T-cell (primary cell): ENCODE measurements around the gene DSCAM. TPM values are rescaled to one million over a fixed set of nuclear protein-coding genes. Genes with fewer than 3 reads are reported as not detected.

ENCODE experiments used
- ATAC-seq, 4 experiments: fragments of 200-7000 bp in 3 of 4; fragments of 150-1000 bp in 1 of 4; cut with Tn5 transposase; replicated peaks in 1 of 4; 1 replicate in 3 of 4; 2 replicates in 1 of 4; pipeline ENCODE4 v1.10.0; 2021; ENCODE audit warnings: moderate library complexity in 3 of 4, mild to moderate bottlenecking in 2 of 4, moderate number of reproducible peaks in 1 of 4
- CTCF ChIA-PET, 2 donors: fragments of 300-600 bp; sonication (Branson Sonifier 250); formaldehyde crosslinking; loops; one replicate each; lab custom pipeline; 2022; ENCODE audit warnings: antibody characterized with exemption in 2 of 2; lab: Charles Lee
- POLR2A ChIA-PET, 2 donors: fragments of 300-600 bp; sonication (Branson Sonifier 250); formaldehyde crosslinking; loops; one replicate each; lab custom pipeline; 2022; ENCODE audit warnings: antibody characterized with exemption in 2 of 2; lab: Charles Lee
- DNase-seq, 35 experiments: peaks; one replicate each; pipeline versions ENCODE4 v3.0.0 to v3.0.0-alpha.2; 2013 to 2023
- H3K27ac ChIP-seq: one replicate; pipeline ENCODE4 v1.5.1; 2013; ENCODE audit warnings: low read length
- H3K27me3 ChIP-seq, 2 experiments: replicated peaks in 1 of 2; 1 replicate in 1 of 2; 2 replicates in 1 of 2; pipeline versions ENCODE4 v1.6.1 to v1.7.0; 2013; ENCODE audit warnings: low read length in 1 of 2, mixed read lengths in 1 of 2; ENCODE audit not compliant: control insufficient read depth in 2 of 2, insufficient read depth in 2 of 2; ENCODE audit errors: extremely low read depth in 1 of 2
- H3K36me3 ChIP-seq, 2 donors: 1 replicate in 1 of 2; 2 replicates in 1 of 2; pipeline versions ENCODE4 v1.6.1 to v1.7.0; 2013; ENCODE audit warnings: low read length in 1 of 2; ENCODE audit not compliant: control insufficient read depth in 2 of 2, insufficient read depth in 1 of 2; ENCODE audit errors: extremely low read depth in 1 of 2
- H3K4me1 ChIP-seq, 2 experiments: 1 replicate in 1 of 2; 2 replicates in 1 of 2; pipeline versions ENCODE4 v1.6.1 to v1.7.0; 2013; ENCODE audit warnings: low read length in 2 of 2, mixed read lengths in 1 of 2; ENCODE audit not compliant: insufficient read depth in 2 of 2, control insufficient read depth in 1 of 2; ENCODE audit errors: extremely low read depth in 1 of 2
- H3K4me3 ChIP-seq, 2 donors: 1 replicate in 1 of 2; 2 replicates in 1 of 2; pipeline versions ENCODE4 v1.5.1 to v1.7.0; 2013; ENCODE audit warnings: mild to moderate bottlenecking in 2 of 2, low read length in 1 of 2, moderate library complexity in 1 of 2; ENCODE audit not compliant: control insufficient read depth in 1 of 2; ENCODE audit errors: extremely low read depth in 1 of 2
- H3K9me3 ChIP-seq: 2 replicates; pipeline ENCODE4 v1.7.0; 2013
- H3K27ac Mint-ChIP-seq, 2 donors: one replicate each; pipeline ENCODE4 v1.8.0; 2020 to 2021; ENCODE audit warnings: mild to moderate bottlenecking in 2 of 2, mixed read lengths in 2 of 2
- H3K27me3 Mint-ChIP-seq, 2 donors: one replicate each; pipeline ENCODE4 v1.8.0; 2021 to 2022; ENCODE audit warnings: mixed read lengths in 2 of 2
- H3K36me3 Mint-ChIP-seq: one replicate; pipeline ENCODE4 v1.8.0; 2021; ENCODE audit warnings: mixed read lengths
- H3K4me1 Mint-ChIP-seq, 3 donors: one replicate each; pipeline ENCODE4 v1.8.0; 2020 to 2022; ENCODE audit warnings: mixed read lengths in 3 of 3, mild to moderate bottlenecking in 1 of 3
- H3K4me3 Mint-ChIP-seq, 3 donors: one replicate each; pipeline ENCODE4 v1.8.0; 2020 to 2022; ENCODE audit warnings: mild to moderate bottlenecking in 3 of 3, mixed read lengths in 3 of 3, moderate library complexity in 3 of 3
- H3K9me3 Mint-ChIP-seq, 3 donors: one replicate each; pipeline ENCODE4 v1.8.0; 2020 to 2022; ENCODE audit warnings: mixed read lengths in 3 of 3
- WGBS: methylation state at CpG from one replicate; pipeline ENCODE4 v1.1.5; 2013; ENCODE audit warnings: missing lambda C conversion rate; ENCODE audit not compliant: insufficient coverage; 5-methylcytosine and 5-hydroxymethylcytosine counted together
- total RNA-seq, 35 experiments: library from RNA in 6 of 35; stranded (reverse) in 6 of 35; fragments of 120-200 nt in 1 of 35; gene quantifications; one replicate each; pipeline versions ENCODE4 v1.2.1 to v1.2.4 and lab custom pipeline; 2013 to 2026

Gene DSCAM
- total RNA-seq, 5 donors from 2014 or later (not counting 1 experiment from before 2014, with no cell fraction given), result not detected

DNA sequence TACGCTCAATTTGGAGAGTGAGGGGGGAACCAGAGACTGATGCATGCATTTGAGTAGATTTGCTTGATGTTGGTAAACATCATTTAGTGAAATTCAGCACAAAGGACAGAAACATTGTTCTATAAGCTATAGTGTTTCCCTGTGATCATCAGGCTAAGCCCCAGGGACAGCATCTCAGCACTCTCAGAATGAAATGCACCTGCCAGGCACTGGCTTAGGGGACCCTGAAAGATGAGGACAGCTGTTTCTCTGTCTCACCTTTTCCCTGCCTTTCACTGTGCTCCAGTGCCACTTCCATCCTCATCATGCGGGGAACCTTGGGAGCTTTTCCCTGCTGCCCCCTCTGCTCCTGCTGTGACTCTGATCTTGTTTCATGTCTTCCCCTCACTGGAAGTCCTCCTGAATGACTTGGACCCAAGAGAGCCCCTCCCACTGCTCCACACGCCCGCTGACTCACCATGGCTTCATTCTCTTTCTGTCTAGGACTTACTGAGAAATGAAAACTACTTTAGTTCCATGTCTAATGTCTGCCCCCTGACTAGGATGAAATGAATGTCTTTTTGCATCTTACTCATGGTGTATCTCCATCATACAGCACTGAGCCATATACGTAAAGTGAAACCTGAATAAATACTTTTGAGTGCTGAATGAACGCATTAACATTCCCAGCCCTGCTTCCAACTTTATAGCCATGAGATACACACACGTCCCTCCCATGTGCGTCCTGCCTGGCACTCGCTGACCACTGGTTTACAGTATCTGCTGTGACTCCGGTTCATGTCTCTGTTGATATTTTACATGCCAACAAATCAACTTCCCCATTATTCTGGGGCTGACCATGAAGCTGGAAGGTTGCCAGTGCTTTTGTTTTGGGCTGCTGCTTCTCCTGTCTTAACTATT, 797.7 kb downstream of the DSCAM start:
- Histone ChIP-seq H3K27ac (no peak overlapping the region), H3K27me3 (no peaks in the 10 kb centered on the region), H3K4me3 (no peak overlapping the region), H3K36me3 (no peaks in the 10 kb centered on the region), H3K4me1 (no peaks in the 10 kb centered on the region), H3K9me3 (no peaks in the 10 kb centered on the region)
- WGBS, result 51% methylated on average over 7 of the region's 10 CpGs
- Mint-ChIP-seq H3K27ac (no peak overlapping the region), H3K4me3 (no peak overlapping the region), H3K27me3 (no peaks in the 10 kb centered on the region), H3K4me1 (no peaks in the 10 kb centered on the region), H3K9me3 (peaks cover 0 to 2% (median 0%) of the 10 kb centered on the region in 3 donors), H3K36me3 (no peaks in the 10 kb centered on the region)
- DNase-seq, result no peak
- ChIA-PET CTCF (no interaction called here), POLR2A (no interaction called here)
- ATAC-seq, result no peak

DNA sequence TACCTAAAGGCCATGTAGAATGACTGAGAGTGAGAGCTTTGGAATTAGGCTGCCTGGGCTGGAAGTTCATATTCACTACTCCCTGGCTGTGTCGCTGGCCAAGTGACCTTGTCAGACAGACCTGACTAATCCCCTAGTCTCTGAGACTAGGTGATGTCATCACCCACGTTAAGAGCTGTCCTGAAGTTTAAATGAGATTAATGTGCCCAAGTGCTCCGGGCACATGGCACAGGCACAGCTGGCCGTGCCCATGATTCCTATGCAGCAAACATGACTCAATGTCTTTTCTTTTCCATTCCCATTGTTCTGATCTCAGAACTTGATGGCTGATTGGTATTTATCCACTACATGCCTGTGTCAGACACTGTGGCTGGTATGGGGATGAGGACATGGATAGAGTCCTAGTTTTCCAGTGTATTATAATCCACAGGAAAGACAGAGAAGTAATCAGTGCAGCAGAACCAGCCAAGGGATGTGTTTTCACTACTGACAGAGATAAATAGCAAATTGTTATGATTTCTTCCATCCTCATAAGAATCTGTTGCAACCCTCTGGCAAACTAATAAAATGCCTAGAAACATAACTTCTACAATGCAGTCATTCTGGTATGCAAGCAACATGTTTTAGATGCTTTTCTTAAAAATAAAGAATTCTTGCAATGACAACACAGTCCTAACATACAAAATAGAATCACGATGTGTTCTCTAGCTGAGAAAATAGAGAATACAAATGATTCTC, 798.8 kb downstream of the DSCAM start:
- Histone ChIP-seq H3K36me3 (no peaks in the 10 kb centered on the region), H3K27ac (no peak overlapping the region), H3K27me3 (no peaks in the 10 kb centered on the region), H3K9me3 (no peaks in the 10 kb centered on the region), H3K4me3 (no peak overlapping the region), H3K4me1 (no peaks in the 10 kb centered on the region)
- Mint-ChIP-seq H3K9me3 (peaks cover 0 to 7% (median 2%) of the 10 kb centered on the region in 3 donors), H3K36me3 (no peaks in the 10 kb centered on the region), H3K4me3 (no peak overlapping the region), H3K27me3 (no peaks in the 10 kb centered on the region), H3K4me1 (no peaks in the 10 kb centered on the region), H3K27ac (no peak overlapping the region)
- WGBS, result 57% methylated on average over 1 of the region's 5 CpGs
- DNase-seq (no peak), ATAC-seq (no peak)
- ChIA-PET CTCF (no interaction called here), POLR2A (no interaction called here)

DNA sequence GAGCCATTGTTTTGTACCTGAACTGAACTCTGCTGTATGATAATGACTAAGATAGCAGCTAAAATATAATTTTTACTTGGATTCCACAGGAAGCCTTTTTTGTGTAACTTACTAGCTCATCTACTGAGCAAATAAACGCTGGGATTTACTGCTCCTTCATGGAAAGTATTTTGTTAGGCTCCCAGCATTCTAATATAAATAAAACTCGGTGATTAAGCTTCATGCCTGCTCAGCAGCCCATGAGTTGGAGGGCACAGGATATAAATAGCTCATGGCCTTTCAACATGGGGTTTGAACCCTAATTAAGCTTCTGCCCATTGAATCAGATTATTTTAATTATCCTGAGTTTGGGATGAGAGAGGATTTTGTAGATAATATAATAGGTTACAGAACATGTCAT, 799.7 kb downstream of the DSCAM start:
- POLR2A ChIA-PET, result no interaction called here

DNA sequence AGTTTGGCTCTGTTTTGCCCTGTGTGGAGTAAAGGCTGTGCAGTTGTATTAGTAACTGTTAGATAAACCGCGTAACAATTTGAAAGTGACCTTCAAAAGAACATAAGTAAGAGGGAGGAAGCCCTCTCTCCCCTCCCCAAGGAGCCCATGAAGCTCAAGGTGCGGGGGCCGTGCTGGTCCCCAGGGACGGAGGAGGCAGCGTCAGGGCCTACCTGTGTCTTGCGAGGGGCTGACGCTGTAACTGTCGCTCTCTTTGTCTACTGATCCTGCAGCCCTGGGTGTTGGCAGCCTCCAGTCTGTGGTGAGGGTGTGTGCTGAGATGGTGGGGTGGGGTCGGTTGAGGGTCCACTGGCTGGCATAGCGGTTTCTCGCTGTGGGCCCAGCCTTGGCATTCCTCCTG, 803.1 kb downstream of the DSCAM start:
- Mint-ChIP-seq H3K36me3 (no peaks in the 10 kb centered on the region), H3K4me3 (no peak overlapping the region), H3K9me3 (peaks cover 0 to 7% (median 0%) of the 10 kb centered on the region in 3 donors), H3K27me3 (no peaks in the 10 kb centered on the region), H3K27ac (no peak overlapping the region), H3K4me1 (no peaks in the 10 kb centered on the region)
- CTCF ChIA-PET, result no interaction called here
- Histone ChIP-seq H3K27me3 (no peaks in the 10 kb centered on the region), H3K27ac (no peak overlapping the region), H3K4me1 (no peaks in the 10 kb centered on the region), H3K9me3 (no peaks in the 10 kb centered on the region), H3K36me3 (no peaks in the 10 kb centered on the region), H3K4me3 (no peak overlapping the region)
- POLR2A ChIA-PET, result no interaction called here
- 89% methylated on average over 3 of the region's 12 CpGs for WGBS
- ATAC-seq (no peak), DNase-seq (no peak)

More for the DNA sequence above, 799.7 kb downstream of the DSCAM start:
- ATAC-seq (no peak), DNase-seq (no peak)
- Histone ChIP-seq H3K27ac (no peak overlapping the region), H3K4me1 (no peaks in the 10 kb centered on the region), H3K27me3 (no peaks in the 10 kb centered on the region), H3K9me3 (no peaks in the 10 kb centered on the region), H3K36me3 (no peaks in the 10 kb centered on the region), H3K4me3 (no peak overlapping the region)
- no peaks in the 10 kb centered on the region for H3K36me3 Mint-ChIP-seq
- H3K4me1 Mint-ChIP-seq, result no peaks in the 10 kb centered on the region
- no peak overlapping the region for H3K4me3 Mint-ChIP-seq
- no peak overlapping the region for H3K27ac Mint-ChIP-seq
- peaks cover 0 to 7% (median 0%) of the 10 kb centered on the region in 3 donors for H3K9me3 Mint-ChIP-seq
- 33% methylated on average over 1 of the region's 2 CpGs for WGBS
- CTCF ChIA-PET, result no interaction called here
- H3K27me3 Mint-ChIP-seq, result no peaks in the 10 kb centered on the region

DNA sequence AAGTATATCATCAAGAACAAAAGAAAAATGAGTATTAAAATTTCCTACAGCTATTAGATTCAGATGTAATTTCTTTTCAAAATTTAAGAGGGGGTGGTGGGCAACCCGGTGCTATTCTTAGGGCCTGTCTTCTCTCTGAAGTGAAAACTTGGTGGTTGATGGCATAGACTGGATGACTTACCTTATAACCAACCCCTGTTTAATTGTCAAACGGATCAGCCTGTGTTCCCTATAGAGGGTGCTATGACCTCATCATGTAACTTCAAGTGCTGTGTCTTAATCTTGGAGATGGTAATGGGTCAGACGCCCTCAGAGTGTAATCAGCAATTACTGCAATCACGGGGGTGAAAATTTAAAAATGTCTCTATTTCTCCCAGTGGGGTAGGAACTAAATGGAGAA, 803.5 kb downstream of the DSCAM start:
- H3K27ac Mint-ChIP-seq, result no peak overlapping the region
- WGBS, result no CpG with 5 or more reads among the region's 4 CpGs
- H3K9me3 Mint-ChIP-seq, result peaks cover 0 to 7% (median 0%) of the 10 kb centered on the region in 3 donors
- Histone ChIP-seq H3K27me3 (no peaks in the 10 kb centered on the region), H3K4me1 (no peaks in the 10 kb centered on the region), H3K27ac (no peak overlapping the region), H3K36me3 (no peaks in the 10 kb centered on the region), H3K4me3 (no peak overlapping the region), H3K9me3 (no peaks in the 10 kb centered on the region)
- DNase-seq (no peak), ATAC-seq (no peak)
- H3K4me3 Mint-ChIP-seq, result no peak overlapping the region
- CTCF ChIA-PET, result no interaction called here
- no peaks in the 10 kb centered on the region for H3K36me3 Mint-ChIP-seq
- H3K27me3 Mint-ChIP-seq, result no peaks in the 10 kb centered on the region
- H3K4me1 Mint-ChIP-seq, result no peaks in the 10 kb centered on the region
- POLR2A ChIA-PET, result no interaction called here

DNA sequence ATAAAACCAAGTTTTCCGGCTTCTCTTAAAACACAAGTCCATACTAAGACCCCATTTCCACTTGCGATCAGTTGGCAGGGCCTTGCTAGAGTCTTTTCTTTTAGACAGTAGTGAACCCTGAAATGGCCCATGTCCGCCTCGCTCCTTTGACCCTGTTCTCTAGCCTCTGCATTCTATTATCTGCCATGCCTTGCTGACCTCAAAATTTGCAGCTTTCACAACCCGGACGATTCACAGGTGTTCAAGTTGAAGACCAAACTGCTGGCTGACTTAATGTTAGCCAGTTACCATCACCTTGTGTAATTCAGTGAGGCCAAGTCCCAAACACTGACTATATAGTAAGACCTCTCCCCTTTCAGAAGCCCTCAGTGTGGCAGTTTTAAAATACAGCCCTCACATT, 805.5 kb downstream of the DSCAM start:
- Histone ChIP-seq H3K4me1 (no peaks in the 10 kb centered on the region), H3K4me3 (no peak overlapping the region), H3K27me3 (no peaks in the 10 kb centered on the region), H3K27ac (no peak overlapping the region), H3K9me3 (no peaks in the 10 kb centered on the region), H3K36me3 (no peaks in the 10 kb centered on the region)
- WGBS, result 94% methylated on average over 6 of the region's 6 CpGs
- ChIA-PET CTCF (interaction anchor here in 1 of 2 donors (0.7 kb wide), 1 partner anchor 31 kb away, joined by 4 read pairs; no protein-coding TSS in a partner anchor), POLR2A (interaction anchor here in 1 of 2 donors (0.6 kb wide), 1 partner anchor 12 kb away, joined by 5 read pairs; no protein-coding TSS in a partner anchor)
- Mint-ChIP-seq H3K27ac (no peak overlapping the region), H3K27me3 (no peaks in the 10 kb centered on the region), H3K36me3 (no peaks in the 10 kb centered on the region), H3K4me1 (no peaks in the 10 kb centered on the region), H3K4me3 (no peak overlapping the region), H3K9me3 (peaks cover 0 to 7% (median 0%) of the 10 kb centered on the region in 3 donors)
- ATAC-seq (no peak), DNase-seq (no peak)
